DMS153 treated with DMSO at 0.1 percent for 48 hours (cell line): ENCODE measurements around the gene NCAM1.

ENCODE experiments used
- DNase-seq: peaks from one replicate; lab custom pipeline; 2025; ENCODE audit not compliant: unreplicated experiment; lab: John Stamatoyannopoulos, UW

NCAM1 gene

DNA sequence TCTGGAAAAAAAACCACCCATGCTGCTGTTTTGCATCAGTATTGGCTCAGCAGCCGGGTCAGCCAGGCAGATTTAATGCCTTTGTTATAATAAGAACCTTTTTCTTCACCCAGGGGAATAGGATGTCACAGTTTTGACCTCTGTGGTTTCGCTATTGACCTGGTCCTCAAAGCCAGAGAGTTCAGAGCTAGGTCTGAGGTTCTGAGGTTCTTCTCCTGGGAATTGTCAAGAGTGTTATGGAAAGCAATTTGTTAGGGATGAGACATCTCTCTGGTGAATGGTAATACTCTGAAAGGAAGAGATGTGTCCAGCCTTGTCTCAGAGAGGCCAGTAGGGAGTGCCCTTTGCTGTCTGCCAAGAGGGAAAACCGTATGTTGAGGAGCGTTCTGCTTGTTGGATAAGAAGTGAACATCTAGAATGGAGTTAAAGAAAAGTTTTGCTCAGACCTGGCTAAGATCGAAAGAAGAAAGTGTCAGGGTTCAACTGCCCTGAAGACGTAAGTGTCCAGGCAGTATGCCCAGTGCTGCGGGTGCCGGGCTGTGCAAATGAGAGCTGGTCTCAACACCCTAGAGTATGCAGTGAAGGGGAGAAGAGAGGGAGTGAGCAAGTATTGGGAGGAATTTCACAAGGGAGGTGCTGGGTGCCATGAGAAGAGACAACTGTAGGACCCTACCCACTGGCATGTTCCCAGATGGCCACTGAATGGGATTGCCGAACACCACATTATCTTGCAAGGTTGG lies 202.2 kb downstream of the NCAM1 start:
- DNase-seq, result no peak

DNA sequence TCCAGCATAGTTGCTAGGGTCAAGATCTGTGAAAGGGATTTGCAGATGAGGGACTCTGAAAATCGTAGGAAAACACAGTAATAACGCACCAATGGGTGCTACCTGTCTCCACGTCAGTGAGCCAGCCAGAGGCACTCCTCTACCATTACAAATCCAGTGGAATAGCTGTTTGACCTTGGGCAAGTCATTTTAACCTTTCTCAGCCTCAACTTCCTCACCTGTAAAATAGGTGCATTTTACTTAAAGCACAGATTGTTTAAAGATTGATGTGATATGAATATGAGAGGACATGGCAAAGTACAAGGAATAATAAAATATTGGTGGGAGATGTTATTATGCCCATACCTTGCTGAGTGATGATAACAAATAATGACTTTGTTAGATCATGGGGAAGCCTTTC lies 205.1 kb downstream of the NCAM1 start:
- no peak for DNase-seq

DNA sequence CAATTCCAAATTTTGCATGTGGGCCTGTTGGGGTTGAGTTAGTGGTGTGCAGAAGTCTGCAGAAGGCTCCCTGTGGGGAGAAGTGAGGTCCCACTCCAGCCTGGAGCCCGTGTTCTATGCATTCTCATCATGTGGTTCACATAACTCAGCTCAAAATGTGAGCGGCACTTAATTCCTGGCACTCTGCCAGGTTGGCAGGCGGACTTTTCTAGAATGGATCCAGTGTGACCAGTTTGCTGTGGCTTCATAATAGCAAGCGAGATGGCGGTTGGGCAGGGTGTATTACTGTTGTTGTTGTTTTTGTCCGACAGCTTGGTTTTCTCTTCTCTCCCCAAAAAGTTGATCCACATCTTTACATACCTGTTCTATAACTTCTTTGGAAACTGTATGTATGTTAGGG lies 206.4 kb downstream of the NCAM1 start:
- DNase-seq, result no peak

- DNase-seq, result no peak
These were observed 207.4 kb downstream of the NCAM1 start for GRCh38 chr11:113168354-113169342.

- no peak for DNase-seq
These were observed 211.2 kb downstream of the NCAM1 start for GRCh38 chr11:113172382-113172951.

- DNase-seq, result no peak
These were observed 211.9 kb downstream of the NCAM1 start for GRCh38 chr11:113173126-113173525.

GRCh38 chr11:113174882-113175281 lies 213.7 kb downstream of the NCAM1 start:
- DNase-seq, result no peak

DNA sequence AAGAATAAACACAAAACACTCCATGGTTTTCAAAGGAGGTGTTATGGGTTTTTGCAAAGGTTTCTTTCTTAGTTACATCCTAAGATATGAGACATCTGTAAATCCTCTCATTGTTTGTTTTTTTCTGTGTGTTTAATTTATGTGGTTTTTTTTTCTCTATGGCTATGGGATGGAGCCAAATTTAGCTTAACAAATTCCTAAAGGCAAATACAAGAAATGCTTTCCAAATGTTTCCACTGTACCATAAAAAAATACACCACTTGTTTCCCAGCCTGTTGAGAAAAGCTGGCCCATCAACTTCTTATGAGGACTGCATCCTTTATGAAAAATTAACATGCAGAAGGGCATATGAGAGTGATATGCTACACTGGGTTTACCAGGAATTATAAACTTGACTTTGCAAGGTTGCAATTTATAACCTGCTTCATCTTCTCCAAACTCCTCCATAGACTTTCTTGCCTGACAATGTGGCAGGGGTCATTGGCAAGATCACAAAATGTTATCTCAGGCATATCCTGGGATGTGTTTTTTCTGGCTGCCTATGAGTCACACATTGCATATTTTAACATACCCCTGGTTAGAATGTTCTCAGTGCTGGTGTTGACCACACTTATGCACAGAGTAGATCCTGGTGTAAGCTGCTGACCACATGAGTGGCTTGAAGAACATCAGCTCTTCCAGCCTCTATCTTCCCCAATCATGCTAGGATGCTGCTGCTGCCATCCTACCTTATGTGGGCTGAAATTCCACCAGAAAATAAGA lies 215.6 kb downstream of the NCAM1 start:
- no peak for DNase-seq

- DNase-seq, result no peak
These were observed 216.5 kb downstream of the NCAM1 start for GRCh38 chr11:113177671-113178070.

DNA sequence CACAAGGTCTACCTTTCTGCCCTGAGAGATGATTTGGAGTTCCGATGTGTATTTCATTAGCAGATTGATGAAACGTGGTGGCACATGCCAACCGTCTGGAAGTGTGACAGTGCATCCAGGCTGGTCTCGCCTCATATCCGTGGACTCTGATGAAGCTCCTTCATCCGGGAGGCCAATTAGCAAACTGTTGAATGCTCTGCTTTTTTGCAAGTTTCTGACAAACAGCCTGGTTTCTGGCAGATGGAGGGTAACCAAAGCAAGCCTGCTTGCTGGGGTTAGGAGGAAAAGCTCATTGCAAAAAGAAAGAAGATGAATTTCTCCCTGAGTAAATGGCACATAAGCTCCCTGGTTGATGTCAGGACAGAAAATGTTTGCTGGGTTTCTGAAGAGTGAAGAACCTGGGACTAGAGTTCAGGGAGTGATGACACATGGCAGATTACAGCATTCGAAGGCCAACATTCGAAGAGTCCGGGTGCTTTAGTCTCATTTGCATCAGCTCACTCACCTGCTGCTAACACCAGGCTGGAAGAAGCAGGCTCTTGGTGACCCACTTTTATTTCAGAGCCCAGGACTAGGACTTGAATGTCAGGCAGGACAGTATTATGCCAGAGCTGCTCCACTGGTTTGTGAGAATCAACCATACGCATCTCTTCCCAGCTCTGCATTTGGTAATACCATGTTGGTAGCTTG lies 217.3 kb downstream of the NCAM1 start:
- DNase-seq, result no peak

DNA sequence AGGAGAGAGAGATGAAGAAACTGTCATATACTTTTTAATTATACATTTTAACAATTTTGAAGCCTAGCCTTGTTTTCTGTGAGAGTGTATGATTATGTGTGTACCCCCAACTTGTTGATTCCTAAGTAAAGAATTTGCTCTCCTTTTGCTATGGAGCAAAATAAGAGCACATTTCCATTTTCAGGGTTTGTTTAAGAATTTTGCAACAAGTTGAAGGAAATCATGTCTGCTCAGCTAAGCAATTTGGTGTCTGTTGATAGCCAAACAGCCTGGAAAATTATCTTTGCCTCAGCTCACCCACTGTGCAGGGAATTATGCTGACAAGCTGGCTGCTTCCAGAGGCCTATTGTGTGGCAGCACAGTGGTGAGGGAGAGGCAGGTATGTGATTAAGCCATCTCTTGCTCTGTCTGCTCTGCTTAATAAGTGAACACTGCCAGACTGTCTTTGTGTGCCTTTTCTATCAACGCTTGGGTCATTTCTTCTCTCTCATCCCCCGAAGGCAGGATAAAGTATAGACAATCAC lies 218.0 kb downstream of the NCAM1 start:
- no peak for DNase-seq

DNA sequence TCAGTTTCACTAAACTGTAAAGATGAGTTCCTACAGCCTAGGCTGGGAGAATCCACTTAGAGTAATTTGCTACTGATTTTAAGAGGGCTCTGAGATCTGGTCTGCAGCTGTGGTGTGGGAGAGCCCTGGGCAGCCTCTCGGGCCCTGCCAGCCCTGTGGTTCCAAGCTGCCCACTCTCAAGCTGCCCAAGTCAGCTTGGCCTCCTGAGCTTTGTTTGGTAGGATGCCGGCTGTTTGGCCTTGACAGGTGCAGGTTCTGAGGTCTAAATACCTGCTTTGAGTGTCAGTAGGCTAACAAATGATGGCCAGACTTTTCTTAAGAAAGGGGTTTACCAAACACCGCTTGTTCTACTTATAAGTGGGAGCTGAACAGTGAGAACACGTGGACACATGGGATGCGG lies 219.9 kb downstream of the NCAM1 start:
- no peak for DNase-seq

DNA sequence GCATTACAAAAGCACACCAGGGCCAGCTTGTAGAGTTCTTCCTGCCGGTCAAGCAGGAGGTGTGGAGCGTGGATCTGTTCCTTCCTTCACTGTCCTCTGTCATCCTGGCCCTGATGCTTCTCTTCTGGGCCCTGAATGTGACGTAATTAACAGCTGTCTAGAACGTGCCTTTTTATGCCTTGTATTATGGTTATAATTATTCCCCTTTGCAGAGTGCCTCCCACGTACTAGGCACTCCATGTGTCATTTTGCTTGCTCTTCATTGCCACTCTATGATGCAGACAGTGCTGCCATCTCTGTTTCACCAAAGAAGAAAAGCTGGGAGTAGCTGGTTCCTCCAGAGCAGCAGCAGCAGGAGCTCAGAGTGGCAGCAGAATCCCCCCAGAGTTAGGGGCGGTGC lies 221.1 kb downstream of the NCAM1 start:
- no peak for DNase-seq

- no peak for DNase-seq
These were observed 223.3 kb downstream of the NCAM1 start for GRCh38 chr11:113184498-113184897.

GRCh38 chr11:113188371-113188834 lies 227.2 kb downstream of the NCAM1 start:
- no peak for DNase-seq

DNA sequence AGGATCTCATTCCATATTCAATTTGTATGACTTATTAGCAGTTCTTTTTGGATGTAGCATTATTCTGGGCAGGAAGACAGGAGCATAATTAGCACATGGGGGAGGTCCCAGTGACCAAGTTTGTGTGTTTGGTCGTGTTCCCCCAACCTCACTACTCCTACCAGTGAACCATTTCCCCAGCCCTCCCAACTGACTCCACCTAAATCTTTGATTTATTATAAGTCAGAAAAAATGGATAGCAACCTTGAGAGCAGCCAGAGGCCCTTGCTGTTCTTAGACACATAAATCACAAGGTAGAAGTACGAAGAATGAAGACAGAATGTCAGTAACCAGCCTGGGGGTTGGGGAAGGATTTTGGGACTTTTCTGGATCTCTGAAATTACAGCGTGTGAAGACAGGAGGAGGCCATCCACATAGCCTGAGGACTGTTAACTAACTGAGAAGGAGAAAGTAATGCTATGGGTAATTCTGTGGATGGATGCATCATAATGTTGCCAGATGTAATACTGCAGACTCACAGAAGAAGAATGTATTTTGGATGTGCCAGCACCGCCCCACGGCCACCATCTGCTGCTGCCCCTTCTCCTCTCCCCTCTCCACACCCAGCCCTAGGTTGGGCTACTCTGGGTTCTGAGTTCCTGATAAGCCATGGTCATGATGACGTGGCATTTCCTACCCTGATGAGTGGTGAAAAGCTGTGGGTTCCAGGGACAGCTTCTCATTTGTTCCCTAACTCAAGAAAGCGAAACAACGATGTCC lies 228.9 kb downstream of the NCAM1 start:
- DNase-seq, result no peak

DNA sequence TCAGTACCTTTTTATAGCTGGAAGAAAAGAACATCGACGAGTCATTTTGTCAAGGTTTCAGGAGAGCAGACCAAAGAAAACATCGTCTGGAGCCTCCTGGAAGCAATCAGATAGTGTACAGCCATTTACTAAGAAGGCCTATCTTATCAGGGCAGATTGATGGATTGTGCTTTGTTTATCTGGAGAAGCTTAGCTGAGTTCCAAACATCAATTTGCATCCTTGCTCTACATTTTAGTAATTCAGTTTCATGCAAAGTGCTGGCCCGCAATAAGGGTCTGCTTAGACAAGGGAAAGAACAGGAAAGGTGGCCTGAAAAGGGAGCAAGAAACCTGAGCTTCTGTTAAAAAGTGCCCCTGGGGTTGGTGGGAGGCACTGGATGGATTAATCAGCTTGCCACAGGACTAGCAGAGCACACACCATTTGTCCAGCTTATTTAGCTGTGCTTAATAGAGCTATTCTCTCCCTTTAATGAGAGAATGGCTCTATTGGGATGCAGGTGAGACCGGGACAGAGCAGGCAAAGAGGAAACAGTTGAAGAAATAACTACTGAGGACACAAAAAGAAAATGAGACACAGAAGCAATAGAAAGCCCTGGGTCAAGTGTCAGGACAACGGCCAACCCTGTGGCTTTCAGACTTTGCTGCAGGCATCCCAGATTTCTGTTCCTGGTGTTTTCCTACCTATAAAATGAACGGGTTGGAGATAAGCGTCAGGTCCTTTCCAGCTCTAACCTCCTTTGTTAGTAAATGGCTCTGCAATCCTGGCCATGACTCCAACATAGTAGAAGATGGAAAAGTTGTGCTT lies 231.1 kb downstream of the NCAM1 start:
- DNase-seq, result no peak

DNA sequence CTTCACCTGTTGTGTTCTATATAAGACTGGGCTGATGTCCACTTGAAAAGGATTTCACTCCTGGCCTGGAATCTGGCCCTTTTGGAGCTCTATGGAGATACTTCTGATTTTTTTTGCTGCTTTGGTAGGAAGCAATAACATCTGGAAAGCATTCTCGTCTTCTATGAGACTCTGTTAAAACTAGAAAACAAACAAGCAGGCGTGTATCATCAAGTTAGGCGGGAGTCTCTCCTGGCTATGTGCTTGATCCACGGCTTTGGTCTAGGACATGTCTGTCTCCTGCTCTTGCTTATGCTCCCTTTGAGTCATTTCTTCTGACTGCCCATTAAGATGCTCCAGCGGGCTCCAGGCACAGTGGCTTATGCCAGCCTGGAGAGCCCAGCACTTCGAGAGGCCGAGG lies 231.8 kb downstream of the NCAM1 start:
- no peak for DNase-seq

DNA sequence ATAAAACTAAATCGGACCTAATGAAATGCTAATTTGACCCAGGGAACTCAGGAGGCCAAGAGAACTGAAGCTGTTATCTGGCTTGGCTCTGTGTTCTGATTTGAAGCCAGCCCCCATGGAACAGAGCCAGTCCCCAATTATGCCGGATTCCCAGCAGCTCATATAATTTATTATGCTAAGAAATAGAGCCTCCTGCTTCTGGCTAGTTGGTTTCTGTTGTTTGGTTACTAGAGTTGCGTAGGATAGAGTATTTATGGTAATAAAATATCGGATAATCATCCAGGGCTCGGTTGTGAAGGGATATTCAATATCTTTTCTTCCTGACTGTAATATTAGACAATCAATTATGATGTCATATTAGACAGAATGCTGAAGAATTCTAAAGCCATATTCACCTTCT lies 232.7 kb downstream of the NCAM1 start:
- no peak for DNase-seq
